22Rv1 (cell line): ENCODE measurements around the gene FBXW12.

ENCODE experiments used
- CTCF ChIP-seq: fragments of 450-650 bp; IDR thresholded peaks from 2 replicates; pipeline ENCODE4 v1.5.1; 2017; ENCODE audit warnings: mild to moderate bottlenecking
- ZFX ChIP-seq: fragments of 450-650 bp; IDR thresholded peaks from 2 replicates; pipeline ENCODE4 v1.6.1; 2017; ENCODE audit warnings: antibody characterized with exemption, borderline replicate concordance

GRCh38 chr3:48436477-48436787 is 64.4 kb downstream of the FBXW12 start:
- TF ChIP-seq CTCF (no peak), ZFX (no peak)
